Stimulated activated CD4-positive, alpha-beta T cell treated with anti-CD3 and anti-CD28 coated beads, Interleukin-4, amount 100 ng/mL, for 4 hours (primary cell): ENCODE data around the gene KDM2A.

Experiments used
- DNase-seq, 2 experiments: peaks; one replicate each; pipeline ENCODE4 v3.0.0-alpha.2; 2020

Gene KDM2A

GRCh38 chr11:67288452-67289225 is 169.6 kb downstream of the KDM2A start:
- peak; percentile 81 to 88 for DNase-seq

- no peak for DNase-seq
Measured at GRCh38 chr11:67289226-67289650, 170.2 kb downstream of the KDM2A start, which contains the start of gene ANKRD13D. Gene ANKRD13D, plus strand, starts transcription at chr11:67289303. Its CDS starts 158 bp downstream, at chr11:67289461.

GRCh38 chr11:67289651-67290479 is 170.8 kb downstream of the KDM2A start:
- DNase-seq, result no peak

GRCh38 chr11:67290801-67291200 is 171.7 kb downstream of the KDM2A start:
- DNase-seq, result no peak

GRCh38 chr11:67291481-67292381 is 172.7 kb downstream of the KDM2A start:
- DNase-seq, result no peak

GRCh38 chr11:67292671-67293070 is 173.6 kb downstream of the KDM2A start:
- DNase-seq, result no peak

GRCh38 chr11:67293090-67293489 is 174.0 kb downstream of the KDM2A start:
- no peak for DNase-seq

- no peak for DNase-seq
Measured at GRCh38 chr11:67295846-67296245, 176.8 kb downstream of the KDM2A start.

- DNase-seq, result no peak
Measured at GRCh38 chr11:67298786-67299185, 179.7 kb downstream of the KDM2A start.

- no peak for DNase-seq
Measured at GRCh38 chr11:67299471-67300191, 180.6 kb downstream of the KDM2A start.

GRCh38 chr11:67300256-67300755 is 181.2 kb downstream of the KDM2A start:
- no peak for DNase-seq

- DNase-seq, result no peak
Measured at GRCh38 chr11:67300756-67301312, 181.8 kb downstream of the KDM2A start.

GRCh38 chr11:67301313-67301921 is 182.4 kb downstream of the KDM2A start:
- no peak for DNase-seq

GRCh38 chr11:67301951-67302516 is 183.0 kb downstream of the KDM2A start:
- DNase-seq, result no peak

- DNase-seq, result no peak
Measured at GRCh38 chr11:67302571-67303131, 183.6 kb downstream of the KDM2A start.

- DNase-seq, result peak in 1 of 2 experiments; percentile 50
Measured at GRCh38 chr11:67303132-67303834, 184.2 kb downstream of the KDM2A start, which contains the start of gene SSH3. Gene SSH3, plus strand, starts transcription at chr11:67303530. Its CDS starts 96 bp downstream, at chr11:67303626.

GRCh38 chr11:67303835-67304411 is 184.9 kb downstream of the KDM2A start:
- DNase-seq, result no peak

GRCh38 chr11:67304511-67305113 is 185.5 kb downstream of the KDM2A start:
- no peak for DNase-seq
